Neural progenitor cell (in vitro differentiated cells): ENCODE results near the gene LRRC36. TPM values are rescaled to one million over a fixed set of nuclear protein-coding genes. Genes with fewer than 3 reads are reported as not detected.
A peak's percentile ranks its signal among the peaks of the same experiment; 100 is the strongest.

ENCODE experiments used
- DNase-seq: peaks from one replicate; pipeline ENCODE4 v3.0.0-alpha.2; 2016; ENCODE audit warnings: low spot score
- H2AFZ ChIP-seq: fragments of 200-600 bp; sonication (generic); replicated peaks from 2 replicates; pipeline ENCODE4 v1.6.1; 2016; ENCODE audit warnings: antibody characterized with exemption
- H3F3A ChIP-seq: fragments of 200-600 bp; sonication (generic); 2 replicates; pipeline ENCODE4 v1.6.1; 2016; ENCODE audit warnings: antibody characterized with exemption, low read depth
- H3K27ac ChIP-seq: fragments of 200-600 bp; sonication (generic); 2 replicates; pipeline ENCODE4 v1.5.1; 2016; ENCODE audit warnings: mild to moderate bottlenecking
- H3K27me3 ChIP-seq: fragments of 200-600 bp; sonication (generic); 2 replicates; pipeline ENCODE4 v1.6.1; 2016; ENCODE audit warnings: mild to moderate bottlenecking, moderate library complexity
- H3K36me3 ChIP-seq: fragments of 200-600 bp; sonication (generic); 2 replicates; pipeline ENCODE4 v1.5.1; 2016
- H3K4me1 ChIP-seq: fragments of 200-600 bp; sonication (generic); 2 replicates; pipeline ENCODE4 v1.6.1; 2016; ENCODE audit warnings: mixed run types
- H3K4me2 ChIP-seq: fragments of 200-600 bp; sonication (generic); 2 replicates; pipeline ENCODE4 v1.6.1; 2016
- H3K4me3 ChIP-seq: fragments of 200-600 bp; sonication (generic); 2 replicates; pipeline ENCODE4 v1.5.1; 2016
- H3K79me2 ChIP-seq: fragments of 200-600 bp; sonication (generic); 2 replicates; pipeline ENCODE4 v1.6.1; 2016; ENCODE audit warnings: low read depth
- H3K9ac ChIP-seq: fragments of 200-600 bp; sonication (generic); 2 replicates; pipeline ENCODE4 v1.6.1; 2016
- H3K9me3 ChIP-seq: fragments of 200-600 bp; sonication (generic); 2 replicates; pipeline ENCODE4 v1.5.1; 2016; ENCODE audit warnings: low read depth
- H4K20me1 ChIP-seq: fragments of 200-600 bp; sonication (generic); 2 replicates; pipeline ENCODE4 v1.6.1; 2016; ENCODE audit warnings: low read depth
- H3K27ac Mint-ChIP-seq: 3 replicates; pipeline ENCODE4 v1.8.0; 2021; ENCODE audit warnings: mixed read lengths
- H3K27me3 Mint-ChIP-seq: 2 replicates; pipeline ENCODE4 v1.8.0; 2022; ENCODE audit warnings: low read depth, mild to moderate bottlenecking, inconsistent platforms, moderate library complexity, mixed read lengths; ENCODE audit not compliant: insufficient read depth
- H3K36me3 Mint-ChIP-seq: 3 replicates; pipeline ENCODE4 v1.8.0; 2021; ENCODE audit warnings: mixed read lengths
- H3K4me1 Mint-ChIP-seq: 3 replicates; pipeline ENCODE4 v1.8.0; 2021; ENCODE audit warnings: mixed read lengths
- H3K4me3 Mint-ChIP-seq: 3 replicates; pipeline ENCODE4 v1.8.0; 2021; ENCODE audit warnings: mild to moderate bottlenecking, moderate library complexity, mixed read lengths
- H3K9me3 Mint-ChIP-seq: 3 replicates; pipeline ENCODE4 v1.8.0; 2020; ENCODE audit warnings: mixed read lengths
- EZH2 ChIP-seq: fragments of 200-600 bp; sonication (generic); IDR thresholded peaks from 2 replicates; pipeline ENCODE4 v1.6.1; 2017; ENCODE audit warnings: antibody characterized with exemption, mild to moderate bottlenecking, moderate library complexity
- EZH2phosphoT487 ChIP-seq: fragments of 200-600 bp; sonication (generic); IDR thresholded peaks from 2 replicates; pipeline ENCODE4 v1.6.1; 2017; ENCODE audit warnings: antibody characterized with exemption
- total RNA-seq: library from RNA; depleted of rRNA; stranded (reverse); fragments of >200 nt; gene quantifications from 2 replicates; pipeline ENCODE4 v1.2.3, GENCODE V29; 2015; ENCODE audit warnings: low replicate concordance
- TF ChIP-seq, protein P1 (sequence below): fragments of 200-600 bp; sonication (generic); IDR thresholded peaks from 2 replicates; pipeline ENCODE4 v1.5.1; 2017; ENCODE audit warnings: antibody characterized with exemption, mild to moderate bottlenecking

The LRRC36 gene
- total RNA-seq, 1 donor from 2014 or later = not detected

DNA sequence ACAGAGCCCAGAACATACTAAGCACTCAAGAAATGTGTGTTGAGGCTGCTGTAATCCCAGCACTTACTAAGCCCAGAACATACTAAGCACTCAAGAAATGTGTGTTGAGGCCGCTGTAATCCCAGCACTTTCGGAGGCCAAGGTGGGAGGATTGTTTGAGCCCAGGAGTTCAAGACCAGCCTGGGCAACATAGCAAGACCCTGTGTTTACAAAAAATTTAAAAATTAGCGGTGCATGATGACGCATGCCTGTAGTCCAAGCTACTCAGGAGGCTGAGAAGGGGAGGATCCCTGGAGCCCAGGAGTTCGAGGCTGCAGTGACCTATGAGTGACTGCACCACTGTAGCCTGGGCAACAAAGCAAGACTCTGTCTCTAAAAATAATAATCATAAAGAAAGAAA lies 96.4 kb downstream of the LRRC36 start:
- peak overlapping the region; percentile 62 for H3K27ac Mint-ChIP-seq

DNA sequence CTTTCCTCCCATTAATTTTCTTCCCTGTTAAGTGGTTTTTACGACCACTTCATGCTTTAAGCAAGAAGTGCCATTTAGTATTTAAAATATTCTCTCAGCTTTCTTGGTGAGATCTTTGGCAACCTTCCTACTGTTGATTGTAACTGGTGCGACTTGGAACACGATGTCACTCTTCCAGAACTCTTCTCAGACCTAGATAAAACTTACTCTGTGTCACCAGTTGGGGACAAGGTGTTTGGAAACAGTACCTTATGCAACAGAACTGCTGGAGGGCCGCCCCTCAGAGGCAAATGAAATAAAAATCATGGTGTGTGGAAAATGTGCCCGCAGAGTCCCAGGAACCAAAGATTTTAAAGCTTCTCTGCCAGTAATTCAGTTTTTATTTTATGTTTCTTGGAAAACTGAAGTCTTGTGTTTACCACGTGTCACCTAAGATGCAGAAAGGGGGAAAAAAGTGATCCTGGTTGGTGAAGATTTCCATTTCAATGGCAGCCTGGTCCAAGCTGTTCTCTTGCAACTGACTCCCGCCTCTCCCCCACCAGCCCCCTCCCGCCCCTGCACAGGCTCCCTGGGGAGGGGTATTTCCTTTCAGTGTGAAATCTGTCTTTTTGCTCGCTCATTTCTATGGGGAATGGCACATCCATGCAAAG lies 97.1 kb downstream of the LRRC36 start:
- peak overlapping the region; percentile 31 for H3K27ac Mint-ChIP-seq
- Histone ChIP-seq H3K79me2 (no peaks in the 10 kb centered on the region), H3K4me3 (no peak overlapping the region), H3K4me2 (peak overlapping the region; percentile 67), H4K20me1 (no peaks in the 10 kb centered on the region), H2AFZ (peak overlapping the region; percentile 84), H3K9me3 (no peaks in the 10 kb centered on the region), H3F3A (no peaks in the 10 kb centered on the region), H3K9ac (no peak overlapping the region), H3K4me1 (peaks cover 19% of the 10 kb centered on the region), H3K27me3 (peaks cover 6% of the 10 kb centered on the region), H3K36me3 (no peaks in the 10 kb centered on the region), H3K27ac (no peak overlapping the region)
- peaks cover 17% of the 10 kb centered on the region for H3K27me3 Mint-ChIP-seq
- TF ChIP-seq EZH2phosphoT487 = no peak
- TF ChIP-seq EZH2 = no peak
- TF ChIP-seq, protein P1, sequence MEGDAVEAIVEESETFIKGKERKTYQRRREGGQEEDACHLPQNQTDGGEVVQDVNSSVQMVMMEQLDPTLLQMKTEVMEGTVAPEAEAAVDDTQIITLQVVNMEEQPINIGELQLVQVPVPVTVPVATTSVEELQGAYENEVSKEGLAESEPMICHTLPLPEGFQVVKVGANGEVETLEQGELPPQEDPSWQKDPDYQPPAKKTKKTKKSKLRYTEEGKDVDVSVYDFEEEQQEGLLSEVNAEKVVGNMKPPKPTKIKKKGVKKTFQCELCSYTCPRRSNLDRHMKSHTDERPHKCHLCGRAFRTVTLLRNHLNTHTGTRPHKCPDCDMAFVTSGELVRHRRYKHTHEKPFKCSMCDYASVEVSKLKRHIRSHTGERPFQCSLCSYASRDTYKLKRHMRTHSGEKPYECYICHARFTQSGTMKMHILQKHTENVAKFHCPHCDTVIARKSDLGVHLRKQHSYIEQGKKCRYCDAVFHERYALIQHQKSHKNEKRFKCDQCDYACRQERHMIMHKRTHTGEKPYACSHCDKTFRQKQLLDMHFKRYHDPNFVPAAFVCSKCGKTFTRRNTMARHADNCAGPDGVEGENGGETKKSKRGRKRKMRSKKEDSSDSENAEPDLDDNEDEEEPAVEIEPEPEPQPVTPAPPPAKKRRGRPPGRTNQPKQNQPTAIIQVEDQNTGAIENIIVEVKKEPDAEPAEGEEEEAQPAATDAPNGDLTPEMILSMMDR = no peak
- peak; percentile 33 for DNase-seq
- H3K4me3 Mint-ChIP-seq = no peak overlapping the region
- no peaks in the 10 kb centered on the region for H3K36me3 Mint-ChIP-seq
- H3K9me3 Mint-ChIP-seq = no peaks in the 10 kb centered on the region
- peaks cover 37% of the 10 kb centered on the region for H3K4me1 Mint-ChIP-seq

More for the DNA sequence above, 96.4 kb downstream of the LRRC36 start:
- Mint-ChIP-seq H3K36me3 (no peaks in the 10 kb centered on the region), H3K4me1 (peaks cover 37% of the 10 kb centered on the region), H3K27me3 (peaks cover 13% of the 10 kb centered on the region), H3K9me3 (no peaks in the 10 kb centered on the region), H3K4me3 (no peak overlapping the region)
- no peak overlapping the region for H3K4me2 ChIP-seq
- no peak for DNase-seq
- H3K27me3 ChIP-seq = no peaks in the 10 kb centered on the region
- H3K9ac ChIP-seq = no peak overlapping the region
- H3F3A ChIP-seq = no peaks in the 10 kb centered on the region
- no peaks in the 10 kb centered on the region for H3K36me3 ChIP-seq
- TF ChIP-seq EZH2phosphoT487 = no peak
- no peak for TF ChIP-seq EZH2
- peaks cover 19% of the 10 kb centered on the region for H3K4me1 ChIP-seq
- no peak overlapping the region for H2AFZ ChIP-seq
- no peaks in the 10 kb centered on the region for H3K9me3 ChIP-seq
- no peaks in the 10 kb centered on the region for H3K79me2 ChIP-seq
- H3K27ac ChIP-seq = no peak overlapping the region
- H3K4me3 ChIP-seq = no peak overlapping the region
- no peaks in the 10 kb centered on the region for H4K20me1 ChIP-seq

DNA sequence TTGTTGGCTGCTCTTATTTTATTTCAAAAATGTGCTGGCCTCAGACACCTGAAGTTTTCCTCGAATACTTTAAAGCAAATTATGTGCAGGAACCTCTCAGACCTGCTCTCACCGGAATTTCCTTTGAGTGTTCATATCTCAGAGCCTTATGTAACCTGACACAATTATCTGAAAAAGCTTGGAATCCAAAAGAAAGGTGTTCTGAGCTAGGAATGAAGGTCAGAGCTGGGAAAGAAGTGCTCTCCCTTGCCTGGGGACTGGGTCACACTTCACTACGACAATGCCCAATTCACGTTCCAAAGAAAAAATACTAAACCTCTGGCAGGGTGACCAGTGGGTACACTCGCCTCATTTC lies 97.6 kb downstream of the LRRC36 start:
- Histone ChIP-seq H2AFZ (peak overlapping the region; percentile 84), H3K9ac (no peak overlapping the region), H3K27ac (no peak overlapping the region), H3K4me1 (peaks cover 19% of the 10 kb centered on the region), H3K4me3 (no peak overlapping the region), H3K27me3 (peaks cover 11% of the 10 kb centered on the region), H3K9me3 (no peaks in the 10 kb centered on the region), H3K36me3 (no peaks in the 10 kb centered on the region), H3F3A (no peaks in the 10 kb centered on the region), H4K20me1 (no peaks in the 10 kb centered on the region), H3K4me2 (peak overlapping the region; percentile 67), H3K79me2 (no peaks in the 10 kb centered on the region)
- Mint-ChIP-seq H3K4me1 (peaks cover 41% of the 10 kb centered on the region), H3K27ac (no peak overlapping the region), H3K4me3 (no peak overlapping the region), H3K27me3 (peaks cover 22% of the 10 kb centered on the region), H3K36me3 (no peaks in the 10 kb centered on the region), H3K9me3 (no peaks in the 10 kb centered on the region)
- TF ChIP-seq, protein P1 = no peak
- TF ChIP-seq EZH2 (no peak), EZH2phosphoT487 (no peak)
- DNase-seq = no peak

DNA sequence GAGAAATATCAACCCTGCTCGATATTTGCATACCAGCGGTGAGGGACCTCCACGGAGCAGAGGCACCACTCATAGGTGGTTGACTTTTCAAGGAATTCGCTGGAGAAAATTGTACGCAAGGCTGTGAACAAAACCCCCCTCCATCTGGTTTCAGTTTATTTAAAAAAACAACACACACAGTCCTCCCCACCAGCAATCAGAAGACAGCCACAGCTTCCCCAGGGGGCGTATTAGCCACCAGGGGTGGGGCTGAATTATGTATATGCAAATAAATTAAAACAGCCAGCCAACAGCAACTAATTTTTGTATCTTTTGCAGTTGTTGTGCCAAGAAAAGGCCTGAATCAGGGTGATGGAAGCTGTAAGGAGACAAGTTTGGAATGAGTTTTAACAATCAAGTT lies 98.4 kb downstream of the LRRC36 start:
- Histone ChIP-seq H3K9ac (no peak overlapping the region), H3K4me3 (no peak overlapping the region), H3K79me2 (no peaks in the 10 kb centered on the region), H4K20me1 (no peaks in the 10 kb centered on the region), H3K4me1 (peaks cover 19% of the 10 kb centered on the region), H3K27ac (no peak overlapping the region), H3K4me2 (peak overlapping the region; percentile 67), H3K27me3 (peaks cover 19% of the 10 kb centered on the region), H3K36me3 (no peaks in the 10 kb centered on the region), H3F3A (peaks cover 4% of the 10 kb centered on the region), H2AFZ (peak overlapping the region; percentile 84), H3K9me3 (no peaks in the 10 kb centered on the region)
- H3K9me3 Mint-ChIP-seq = no peaks in the 10 kb centered on the region
- peaks cover 37% of the 10 kb centered on the region for H3K4me1 Mint-ChIP-seq
- no peak overlapping the region for H3K27ac Mint-ChIP-seq
- TF ChIP-seq EZH2phosphoT487 (no peak), EZH2 (no peak)
- TF ChIP-seq, protein P1 = no peak
- H3K4me3 Mint-ChIP-seq = no peak overlapping the region
- peaks cover 28% of the 10 kb centered on the region for H3K27me3 Mint-ChIP-seq
- DNase-seq = no peak
- no peaks in the 10 kb centered on the region for H3K36me3 Mint-ChIP-seq
